Thyroid gland (tissue), 4 donors: ENCODE measurements around the gene UCN. TPM values are rescaled to one million over a fixed set of nuclear protein-coding genes. Genes with fewer than 3 reads are reported as not detected.

Experiments
- DNase-seq, 2 donors: peaks; one replicate each; pipeline ENCODE4 v3.0.0-alpha.2; 2019
- H3K27ac ChIP-seq, 3 donors: fragments of 200-600 bp; sonication (generic); 1 replicate in 2 of 3; 2 replicates in 1 of 3; pipeline ENCODE4 v1.5.1; 2016 to 2019; ENCODE audit warnings: mild to moderate bottlenecking in 1 of 3, moderate library complexity in 1 of 3
- H3K27me3 ChIP-seq: fragments of 200-600 bp; sonication (generic); one replicate; pipeline ENCODE4 v1.5.1; 2019
- H3K36me3 ChIP-seq, 2 donors: fragments of 200-600 bp; sonication (generic); one replicate each; pipeline ENCODE4 v1.5.1; 2016 to 2019
- H3K4me1 ChIP-seq, 2 donors: fragments of 200-600 bp; sonication (generic); one replicate each; pipeline ENCODE4 v1.5.1; 2017 to 2019
- H3K4me3 ChIP-seq, 3 donors: fragments of 200-600 bp; sonication (generic); replicated peaks in 1 of 3; 1 replicate in 2 of 3; 2 replicates in 1 of 3; pipeline ENCODE4 v1.5.1; 2016; ENCODE audit warnings: mild to moderate bottlenecking in 1 of 3
- H3K9me3 ChIP-seq: fragments of 200-600 bp; sonication (generic); one replicate; pipeline ENCODE4 v1.5.1; 2017
- CTCF ChIP-seq, 6 experiments: fragments of 200-600 bp in 3 of 6; fragments of 450-650 bp in 3 of 6; sonication (generic) in 3 of 6; IDR thresholded peaks; one replicate each; pipeline ENCODE4 v1.5.1; 2016 to 2019; ENCODE audit warnings: antibody characterized with exemption in 6 of 6, mild to moderate bottlenecking in 2 of 6, inconsistent platforms in 1 of 6, moderate library complexity in 1 of 6
- POLR2A ChIP-seq, 2 donors: fragments of 450-650 bp; IDR thresholded peaks; one replicate each; pipeline ENCODE4 v1.6.1; 2017; ENCODE audit warnings: antibody characterized with exemption in 2 of 2, mild to moderate bottlenecking in 2 of 2, moderate library complexity in 1 of 2
- WGBS, 2 donors: methylation state at CpG; one replicate each; pipeline ENCODE4 v1.1.5; 2017; 5-methylcytosine and 5-hydroxymethylcytosine counted together
- intact Hi-C: fragments of 100-400 bp; cut with DNase I; formaldehyde crosslinking; loops from one replicate; pipeline ENCODE4 v1.15.1; 2023
- total RNA-seq, 4 donors: library from RNA; depleted of rRNA; stranded (reverse); fragments of >200 nt; gene quantifications; one replicate each; pipeline ENCODE4 v1.2.3, GENCODE V29; 2016

The UCN gene
- total RNA-seq, 4 donors from 2014 or later, result 1.1 to 2.5 (median 2.0) TPM

GRCh38 chr2:27285481-27285880 is 22.8 kb downstream of the UCN start:
- no peak overlapping the region for H3K27ac ChIP-seq
- DNase-seq, result no peak
- 85 to 90% methylated on average over 6 of the region's 6 CpGs for WGBS, 2 donors
- H3K36me3 ChIP-seq, result no peaks in the 10 kb centered on the region
- H3K9me3 ChIP-seq, result no peaks in the 10 kb centered on the region
- no peaks in the 10 kb centered on the region for H3K27me3 ChIP-seq
- intact Hi-C loops, result no loop called here
- H3K4me3 ChIP-seq, result no peak overlapping the region
- peaks cover 0 to 9% of the 10 kb centered on the region in 2 donors for H3K4me1 ChIP-seq
- TF ChIP-seq CTCF (IDR thresholded peaks at IDR 0.05), result no peak
- TF ChIP-seq POLR2A (IDR thresholded peaks at IDR 0.05), result no peak

- Histone ChIP-seq H3K9me3 (no peaks in the 10 kb centered on the region), H3K27ac (no peak overlapping the region), H3K36me3 (no peaks in the 10 kb centered on the region), H3K4me3 (no peak overlapping the region), H3K27me3 (no peaks in the 10 kb centered on the region), H3K4me1 (peaks cover 0 to 9% of the 10 kb centered on the region in 2 donors)
- intact Hi-C loops, result loop anchor here (5.0 kb wide), 1 partner anchor 38 kb away; no protein-coding TSS in a partner anchor
- TF ChIP-seq CTCF (IDR thresholded peaks at IDR 0.05) (no peak), POLR2A (IDR thresholded peaks at IDR 0.05) (no peak)
- no peak for DNase-seq
- WGBS, 2 donors, result 87 to 96% methylated on average over 1 of the region's 1 CpG
Observed at GRCh38 chr2:27284996-27285395, 23.2 kb downstream of the UCN start.

- Histone ChIP-seq H3K4me3 (no peak overlapping the region), H3K9me3 (no peaks in the 10 kb centered on the region), H3K27ac (peak overlapping the region in 1 of 3 donors; percentile 0), H3K36me3 (no peaks in the 10 kb centered on the region), H3K27me3 (no peaks in the 10 kb centered on the region), H3K4me1 (peaks cover 0 to 13% of the 10 kb centered on the region in 2 donors)
- 49 to 61% methylated on average over 5 of the region's 5 CpGs for WGBS, 2 donors
- intact Hi-C loops, result loop anchor here (5.0 kb wide), 1 partner anchor 36 kb away; no protein-coding TSS in a partner anchor
- peak in 1 of 2 donors; percentile 42 for DNase-seq
- no peak for TF ChIP-seq CTCF (IDR thresholded peaks at IDR 0.05)
- no peak for TF ChIP-seq POLR2A (IDR thresholded peaks at IDR 0.05)
Observed at GRCh38 chr2:27282892-27283291, 25.4 kb downstream of the UCN start.

- no peak for DNase-seq
- peak within 1 kb of the TSS in 1 of 3 donors; percentile 0 for H3K27ac ChIP-seq
- H3K27me3 ChIP-seq, result no peaks in the 10 kb centered on the region
- intact Hi-C loops, result loop anchor here (5.0 kb wide), 1 partner anchor 35 kb away; no protein-coding TSS in a partner anchor
- no peaks in the 10 kb centered on the region for H3K9me3 ChIP-seq
- H3K4me3 ChIP-seq, result no peak within 1 kb of the TSS
- H3K4me1 ChIP-seq, result peaks cover 0 to 17% of the 10 kb centered on the region in 2 donors
- TF ChIP-seq CTCF (IDR thresholded peaks at IDR 0.05) (no peak), POLR2A (IDR thresholded peaks at IDR 0.05) (no peak)
- H3K36me3 ChIP-seq, result no peaks in the 10 kb centered on the region
- 74 to 82% methylated on average over 4 to 5 of the region's 5 CpGs for WGBS, 2 donors
Observed at GRCh38 chr2:27281855-27282559, 26.2 kb downstream of the UCN start, which contains the start of gene TRIM54. Gene TRIM54 (plus strand): TSS chr2:27282429. CDS start chr2:27282732, 303 bp downstream.

GRCh38 chr2:27281442-27281841 is 26.8 kb downstream of the UCN start:
- Histone ChIP-seq H3K9me3 (no peaks in the 10 kb centered on the region), H3K27ac (no peak overlapping the region), H3K4me1 (peaks cover 0 to 17% of the 10 kb centered on the region in 2 donors), H3K36me3 (no peaks in the 10 kb centered on the region), H3K27me3 (no peaks in the 10 kb centered on the region), H3K4me3 (no peak overlapping the region)
- WGBS, 2 donors, result 74 to 87% methylated on average over 3 of the region's 3 CpGs
- TF ChIP-seq POLR2A (IDR thresholded peaks at IDR 0.05) (no peak), CTCF (IDR thresholded peaks at IDR 0.05) (no peak)
- intact Hi-C loops, result loop anchor here (5.0 kb wide), 1 partner anchor 34 kb away; no protein-coding TSS in a partner anchor
- no peak for DNase-seq
